ENCODE data around the gene FH.

The FH gene

GRCh38 chr1:241465673-241466072, 53.9 kb downstream of the FH start:
- Mint-ChIP-seq H3K36me3 (ENCODE audit: insufficient read depth) (no peaks in the 10 kb centered on the region), H3K9me3 (no peaks in the 10 kb centered on the region), H3K27me3 (peaks cover 28% of the 10 kb centered on the region), H3K4me1 (no peaks in the 10 kb centered on the region), H3K27ac (ENCODE audit: low read depth) (no peak overlapping the region), H3K4me3 (no peak overlapping the region)
- DNase-seq (ENCODE audit: low spot score in 2 of 2), result no peak
- no peak for ATAC-seq (replicated peaks; ENCODE audit: extremely low read depth, poor library complexity, severe bottlenecking)

DNA sequence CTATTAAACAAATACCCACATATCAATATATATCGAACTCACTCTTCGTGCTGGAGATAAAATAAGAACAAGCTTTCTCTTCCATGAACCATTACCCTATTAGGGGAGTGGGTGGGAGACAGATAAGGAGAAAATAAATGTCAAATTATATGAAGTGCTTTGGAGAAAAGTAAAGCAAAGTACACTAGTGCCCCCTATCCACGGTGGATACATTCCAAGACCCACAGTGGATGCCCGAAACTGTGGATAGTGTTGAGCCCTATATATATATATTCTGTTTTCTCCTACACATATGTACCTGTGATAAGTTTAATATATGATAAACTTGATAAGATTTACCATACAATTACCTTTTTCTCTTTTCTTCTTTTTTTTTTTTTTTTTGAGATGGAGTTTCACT, 54.6 kb downstream of the FH start:
- H3K36me3 Mint-ChIP-seq (ENCODE audit: insufficient read depth), result no peaks in the 10 kb centered on the region
- DNase-seq (ENCODE audit: low spot score in 2 of 2) (no peak), ATAC-seq (replicated peaks; ENCODE audit: extremely low read depth, poor library complexity, severe bottlenecking) (no peak)
- H3K27ac Mint-ChIP-seq (ENCODE audit: low read depth), result no peak overlapping the region
- no peak overlapping the region for H3K4me3 Mint-ChIP-seq
- H3K27me3 Mint-ChIP-seq, result peaks cover 29% of the 10 kb centered on the region
- H3K4me1 Mint-ChIP-seq, result no peaks in the 10 kb centered on the region
- no peaks in the 10 kb centered on the region for H3K9me3 Mint-ChIP-seq

DNA sequence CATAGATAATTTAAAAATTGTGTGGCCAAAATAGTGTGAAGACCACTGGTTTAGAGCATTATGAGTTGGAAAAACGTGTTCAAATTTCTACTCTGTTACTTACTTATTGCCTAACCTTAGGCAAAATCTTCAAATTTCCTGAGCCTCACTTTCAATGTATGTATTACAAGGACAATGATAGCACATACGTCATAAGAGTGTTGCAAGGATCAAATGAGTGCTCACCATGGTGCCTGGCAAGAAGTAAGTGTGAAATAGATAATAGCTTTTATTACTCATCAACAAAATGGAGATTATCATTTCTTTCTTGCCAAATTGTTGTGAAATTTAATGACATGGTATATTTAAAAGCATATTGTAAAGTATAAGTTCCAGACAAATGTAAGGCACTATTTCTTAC, 57.2 kb downstream of the FH start:
- Mint-ChIP-seq H3K9me3 (no peaks in the 10 kb centered on the region), H3K27ac (ENCODE audit: low read depth) (no peak overlapping the region), H3K4me3 (no peak overlapping the region), H3K4me1 (no peaks in the 10 kb centered on the region), H3K27me3 (peaks cover 29% of the 10 kb centered on the region), H3K36me3 (ENCODE audit: insufficient read depth) (no peaks in the 10 kb centered on the region)
- DNase-seq (ENCODE audit: low spot score in 2 of 2) (no peak), ATAC-seq (replicated peaks; ENCODE audit: extremely low read depth, poor library complexity, severe bottlenecking) (no peak)

GRCh38 chr1:241460098-241460873, 59.3 kb downstream of the FH start:
- Mint-ChIP-seq H3K27me3 (peaks cover 19% of the 10 kb centered on the region), H3K4me1 (no peaks in the 10 kb centered on the region), H3K9me3 (no peaks in the 10 kb centered on the region), H3K27ac (ENCODE audit: low read depth) (no peak overlapping the region), H3K36me3 (ENCODE audit: insufficient read depth) (no peaks in the 10 kb centered on the region), H3K4me3 (no peak overlapping the region)
- ATAC-seq (replicated peaks; ENCODE audit: extremely low read depth, poor library complexity, severe bottlenecking) (no peak), DNase-seq (ENCODE audit: low spot score in 2 of 2) (no peak)

- Mint-ChIP-seq H3K4me3 (no peak overlapping the region), H3K27ac (ENCODE audit: low read depth) (no peak overlapping the region), H3K27me3 (peaks cover 19% of the 10 kb centered on the region), H3K9me3 (no peaks in the 10 kb centered on the region), H3K4me1 (no peaks in the 10 kb centered on the region), H3K36me3 (ENCODE audit: insufficient read depth) (no peaks in the 10 kb centered on the region)
- DNase-seq (ENCODE audit: low spot score in 2 of 2), result no peak
- ATAC-seq (replicated peaks; ENCODE audit: extremely low read depth, poor library complexity, severe bottlenecking), result no peak
These were observed 60.3 kb downstream of the FH start for GRCh38 chr1:241459186-241459802.

DNA sequence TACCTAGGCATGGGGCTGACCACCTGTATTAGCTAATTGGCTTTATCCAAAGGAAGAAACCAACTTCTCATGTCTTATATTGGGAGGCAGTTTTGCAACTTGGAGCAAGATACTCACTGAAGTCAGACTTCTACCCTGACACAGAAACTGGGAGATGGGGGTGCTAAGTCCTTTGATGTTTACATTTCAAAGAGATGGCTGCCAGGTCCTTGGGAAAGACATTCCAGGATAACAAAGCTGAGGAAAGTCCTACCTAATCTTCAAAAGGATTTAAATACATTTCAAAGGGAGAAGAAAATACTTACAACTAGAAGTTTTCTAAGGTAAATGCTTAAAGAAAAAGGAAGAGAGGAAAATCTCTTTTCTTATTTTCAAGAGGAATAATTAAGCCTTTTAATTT, 62.1 kb downstream of the FH start:
- H3K4me1 Mint-ChIP-seq, result no peaks in the 10 kb centered on the region
- no peak for ATAC-seq (replicated peaks; ENCODE audit: extremely low read depth, poor library complexity, severe bottlenecking)
- H3K27ac Mint-ChIP-seq (ENCODE audit: low read depth), result no peak overlapping the region
- H3K27me3 Mint-ChIP-seq, result peaks cover 19% of the 10 kb centered on the region
- no peak for DNase-seq (ENCODE audit: low spot score in 2 of 2)
- H3K9me3 Mint-ChIP-seq, result no peaks in the 10 kb centered on the region
- H3K36me3 Mint-ChIP-seq (ENCODE audit: insufficient read depth), result no peaks in the 10 kb centered on the region
- H3K4me3 Mint-ChIP-seq, result no peak overlapping the region

GRCh38 chr1:241456743-241457142, 62.8 kb downstream of the FH start:
- no peak overlapping the region for H3K27ac Mint-ChIP-seq (ENCODE audit: low read depth)
- no peak overlapping the region for H3K4me3 Mint-ChIP-seq
- H3K36me3 Mint-ChIP-seq (ENCODE audit: insufficient read depth), result no peaks in the 10 kb centered on the region
- H3K27me3 Mint-ChIP-seq, result peaks cover 19% of the 10 kb centered on the region
- no peak for ATAC-seq (replicated peaks; ENCODE audit: extremely low read depth, poor library complexity, severe bottlenecking)
- H3K9me3 Mint-ChIP-seq, result no peaks in the 10 kb centered on the region
- no peak for DNase-seq (ENCODE audit: low spot score in 2 of 2)
- H3K4me1 Mint-ChIP-seq, result no peaks in the 10 kb centered on the region

DNA sequence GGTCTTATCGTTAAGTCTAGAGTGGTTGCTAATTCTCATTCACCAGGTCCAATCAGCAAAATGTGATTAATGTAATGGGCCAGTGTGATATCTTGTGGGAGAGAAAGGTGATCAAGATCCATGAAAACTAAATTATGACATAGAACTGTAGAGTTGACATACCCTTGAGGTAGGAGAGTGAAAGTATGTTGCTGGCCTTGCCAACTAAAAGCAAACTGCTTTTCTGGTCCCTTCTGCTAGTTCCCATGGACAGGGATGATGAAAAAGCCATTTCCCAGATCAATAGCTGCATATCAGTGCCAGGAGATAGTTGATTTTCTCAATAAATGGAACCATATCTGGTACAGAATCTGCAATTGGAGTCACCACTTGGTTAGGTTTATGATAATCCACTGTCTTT, 65.8 kb downstream of the FH start:
- Mint-ChIP-seq H3K4me1 (no peaks in the 10 kb centered on the region), H3K9me3 (no peaks in the 10 kb centered on the region), H3K4me3 (no peak overlapping the region), H3K27me3 (no peaks in the 10 kb centered on the region), H3K36me3 (ENCODE audit: insufficient read depth) (no peaks in the 10 kb centered on the region), H3K27ac (ENCODE audit: low read depth) (no peak overlapping the region)
- DNase-seq (ENCODE audit: low spot score in 2 of 2), result no peak
- no peak for ATAC-seq (replicated peaks; ENCODE audit: extremely low read depth, poor library complexity, severe bottlenecking)

DNA sequence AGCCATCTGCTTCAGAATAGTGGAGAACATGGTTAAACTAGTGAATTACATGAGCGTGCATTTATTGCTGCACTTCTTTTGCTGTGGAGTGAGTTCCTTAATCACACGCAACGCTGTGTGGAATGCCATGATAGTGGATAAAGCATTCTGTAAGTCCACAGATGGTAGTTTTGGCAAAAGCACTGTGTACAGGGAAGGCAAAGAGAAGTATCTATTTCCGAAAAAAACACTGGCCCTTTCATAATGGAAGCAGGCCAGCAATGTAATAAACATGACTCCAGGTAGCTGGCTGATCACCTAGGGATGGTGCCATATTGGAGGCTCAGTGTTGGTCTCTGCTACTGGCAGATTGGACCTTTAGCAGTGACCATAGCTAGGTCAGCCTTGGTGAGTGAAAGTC, 67.6 kb downstream of the FH start:
- H3K4me1 Mint-ChIP-seq, result no peaks in the 10 kb centered on the region
- H3K4me3 Mint-ChIP-seq, result no peak overlapping the region
- DNase-seq (ENCODE audit: low spot score in 2 of 2) (no peak), ATAC-seq (replicated peaks; ENCODE audit: extremely low read depth, poor library complexity, severe bottlenecking) (no peak)
- H3K36me3 Mint-ChIP-seq (ENCODE audit: insufficient read depth), result no peaks in the 10 kb centered on the region
- H3K27ac Mint-ChIP-seq (ENCODE audit: low read depth), result no peak overlapping the region
- H3K9me3 Mint-ChIP-seq, result no peaks in the 10 kb centered on the region
- no peaks in the 10 kb centered on the region for H3K27me3 Mint-ChIP-seq

All from central memory CD8-positive, alpha-beta T cell (primary cell).